GM12872 (cell line): Measurements from ENCODE around the gene TRIM34.

Source experiments
- TF ChIP-seq, protein P1 (sequence below): IDR thresholded peaks from 3 replicates; pipeline ENCODE4 v1.5.1; 2011; ENCODE audit warnings: low read depth, mild to moderate bottlenecking, low read length, moderate library complexity; ENCODE audit not compliant: insufficient read depth

Gene TRIM34, protein sequence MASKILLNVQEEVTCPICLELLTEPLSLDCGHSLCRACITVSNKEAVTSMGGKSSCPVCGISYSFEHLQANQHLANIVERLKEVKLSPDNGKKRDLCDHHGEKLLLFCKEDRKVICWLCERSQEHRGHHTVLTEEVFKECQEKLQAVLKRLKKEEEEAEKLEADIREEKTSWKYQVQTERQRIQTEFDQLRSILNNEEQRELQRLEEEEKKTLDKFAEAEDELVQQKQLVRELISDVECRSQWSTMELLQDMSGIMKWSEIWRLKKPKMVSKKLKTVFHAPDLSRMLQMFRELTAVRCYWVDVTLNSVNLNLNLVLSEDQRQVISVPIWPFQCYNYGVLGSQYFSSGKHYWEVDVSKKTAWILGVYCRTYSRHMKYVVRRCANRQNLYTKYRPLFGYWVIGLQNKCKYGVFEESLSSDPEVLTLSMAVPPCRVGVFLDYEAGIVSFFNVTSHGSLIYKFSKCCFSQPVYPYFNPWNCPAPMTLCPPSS

DNA sequence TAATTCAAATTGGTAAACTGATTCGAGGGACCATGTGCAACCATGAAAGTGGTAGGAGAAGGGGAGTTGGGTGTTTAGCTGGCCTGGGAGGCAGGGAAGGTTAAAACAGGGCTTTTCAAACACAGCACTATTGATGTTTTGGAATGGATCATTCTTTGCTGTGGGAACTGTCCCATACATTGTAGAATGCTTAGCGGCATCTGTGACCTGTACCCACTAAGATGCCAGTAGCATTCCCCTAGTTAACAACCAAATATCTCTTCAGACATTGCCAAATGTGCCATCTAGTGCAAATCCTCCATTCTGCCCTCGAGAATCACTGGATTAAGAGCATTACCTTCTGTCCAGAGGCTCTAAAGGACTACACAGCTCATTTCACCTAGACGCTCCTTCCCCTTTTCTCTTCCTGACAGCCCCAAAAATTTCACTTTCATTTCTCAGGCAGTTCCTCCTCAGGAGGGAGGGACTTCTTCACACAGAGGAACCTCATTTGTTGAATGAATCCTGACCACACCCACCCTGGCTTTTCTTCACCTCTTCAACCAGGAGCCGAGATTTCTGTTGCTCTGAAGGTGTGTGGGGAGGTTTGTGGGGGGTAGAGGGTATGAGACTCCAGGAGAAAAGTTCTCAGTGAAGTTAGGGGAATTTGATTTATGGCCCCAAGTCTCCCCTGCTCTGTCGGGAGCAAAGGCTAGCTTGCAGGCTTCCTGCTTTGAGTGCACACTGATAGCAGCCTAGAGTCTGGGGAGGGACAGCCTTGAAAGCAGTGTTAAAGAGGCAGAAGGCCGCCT, at the start of gene TRIM34:
Gene TRIM34 (plus strand): TSS at position 513 of the 791 bp plus-strand sequence. CDS start 7,331 bp downstream, outside the sequence.
- TF ChIP-seq, protein P1, sequence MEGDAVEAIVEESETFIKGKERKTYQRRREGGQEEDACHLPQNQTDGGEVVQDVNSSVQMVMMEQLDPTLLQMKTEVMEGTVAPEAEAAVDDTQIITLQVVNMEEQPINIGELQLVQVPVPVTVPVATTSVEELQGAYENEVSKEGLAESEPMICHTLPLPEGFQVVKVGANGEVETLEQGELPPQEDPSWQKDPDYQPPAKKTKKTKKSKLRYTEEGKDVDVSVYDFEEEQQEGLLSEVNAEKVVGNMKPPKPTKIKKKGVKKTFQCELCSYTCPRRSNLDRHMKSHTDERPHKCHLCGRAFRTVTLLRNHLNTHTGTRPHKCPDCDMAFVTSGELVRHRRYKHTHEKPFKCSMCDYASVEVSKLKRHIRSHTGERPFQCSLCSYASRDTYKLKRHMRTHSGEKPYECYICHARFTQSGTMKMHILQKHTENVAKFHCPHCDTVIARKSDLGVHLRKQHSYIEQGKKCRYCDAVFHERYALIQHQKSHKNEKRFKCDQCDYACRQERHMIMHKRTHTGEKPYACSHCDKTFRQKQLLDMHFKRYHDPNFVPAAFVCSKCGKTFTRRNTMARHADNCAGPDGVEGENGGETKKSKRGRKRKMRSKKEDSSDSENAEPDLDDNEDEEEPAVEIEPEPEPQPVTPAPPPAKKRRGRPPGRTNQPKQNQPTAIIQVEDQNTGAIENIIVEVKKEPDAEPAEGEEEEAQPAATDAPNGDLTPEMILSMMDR: no peak

DNA sequence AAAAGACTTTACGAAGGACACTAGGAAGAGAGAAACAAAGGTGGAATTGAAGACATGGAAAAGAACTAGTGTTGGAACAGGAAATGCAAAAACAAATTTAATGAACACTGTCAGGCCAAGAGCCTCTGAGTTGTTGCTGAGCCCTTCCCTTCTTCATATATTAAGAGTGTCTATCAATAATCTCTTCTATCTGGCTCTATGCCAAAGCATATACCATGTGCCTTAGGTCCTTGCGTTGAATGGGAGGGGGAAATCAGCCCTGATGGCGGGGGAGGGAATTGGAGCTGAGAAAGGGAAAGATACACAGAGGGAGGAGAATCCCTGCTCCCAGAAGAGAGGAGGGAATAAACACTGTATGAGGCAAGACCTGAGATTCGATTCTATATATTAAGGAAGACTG, 49.6 kb upstream of the TRIM34 start:
- TF ChIP-seq, protein P1: no peak

DNA sequence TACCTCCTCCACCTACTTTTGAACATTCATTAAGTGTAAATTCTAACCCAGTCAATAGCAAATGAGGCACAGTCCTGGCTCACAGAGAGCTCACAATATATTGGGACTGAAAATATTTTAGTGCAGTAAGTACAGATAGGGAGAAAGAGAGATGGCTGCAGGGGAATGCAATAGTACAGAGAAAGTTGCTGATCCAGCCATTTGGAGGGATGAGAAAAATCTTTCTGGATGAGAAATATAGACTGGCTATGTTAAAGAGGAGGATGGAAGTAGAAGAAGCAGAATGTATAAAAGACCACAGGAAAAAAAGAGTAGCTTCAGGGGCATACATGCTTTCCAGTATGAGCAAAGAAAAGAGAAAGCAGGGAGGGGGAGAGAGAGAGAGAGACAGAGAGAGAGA, 47.7 kb upstream of the TRIM34 start:
- TF ChIP-seq, protein P1: no peak

DNA sequence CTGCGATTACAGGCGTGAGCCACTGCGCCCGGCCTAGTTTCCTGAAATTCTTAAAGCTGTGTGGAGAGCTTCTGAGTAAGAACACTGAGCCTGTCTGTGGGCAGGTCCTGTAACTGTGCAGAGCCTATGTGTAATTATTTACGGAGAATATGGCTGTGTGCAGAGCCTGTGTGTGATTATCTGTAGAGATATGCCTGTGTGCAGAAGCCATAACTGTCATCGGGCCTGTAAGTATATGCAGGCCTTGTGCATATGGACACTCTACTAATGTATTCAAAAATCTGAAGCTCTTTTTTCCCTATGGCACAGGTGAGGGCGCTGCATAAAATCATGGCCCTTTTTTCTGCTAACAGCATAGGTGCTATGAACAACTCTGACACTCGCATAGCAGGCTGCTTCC, 44.2 kb upstream of the TRIM34 start, which contains the start of gene OR52B6:
Gene OR52B6 (plus strand): TSS at position 301 of the 400 bp plus-strand sequence. CDS start 0 bp downstream, at position 301.
- TF ChIP-seq, protein P1: no peak

DNA sequence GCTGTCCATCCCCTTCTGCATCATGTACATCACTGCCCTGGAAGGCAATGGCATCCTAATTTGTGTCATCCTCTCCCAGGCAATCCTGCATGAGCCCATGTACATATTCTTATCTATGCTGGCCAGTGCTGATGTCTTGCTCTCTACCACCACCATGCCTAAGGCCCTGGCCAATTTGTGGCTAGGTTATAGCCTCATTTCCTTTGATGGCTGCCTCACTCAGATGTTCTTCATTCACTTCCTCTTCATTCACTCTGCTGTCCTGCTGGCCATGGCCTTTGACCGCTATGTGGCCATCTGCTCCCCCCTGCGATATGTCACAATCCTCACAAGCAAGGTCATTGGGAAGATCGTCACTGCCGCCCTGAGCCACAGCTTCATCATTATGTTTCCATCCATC, 43.8 kb upstream of the TRIM34 start:
- TF ChIP-seq, protein P1: no peak

DNA sequence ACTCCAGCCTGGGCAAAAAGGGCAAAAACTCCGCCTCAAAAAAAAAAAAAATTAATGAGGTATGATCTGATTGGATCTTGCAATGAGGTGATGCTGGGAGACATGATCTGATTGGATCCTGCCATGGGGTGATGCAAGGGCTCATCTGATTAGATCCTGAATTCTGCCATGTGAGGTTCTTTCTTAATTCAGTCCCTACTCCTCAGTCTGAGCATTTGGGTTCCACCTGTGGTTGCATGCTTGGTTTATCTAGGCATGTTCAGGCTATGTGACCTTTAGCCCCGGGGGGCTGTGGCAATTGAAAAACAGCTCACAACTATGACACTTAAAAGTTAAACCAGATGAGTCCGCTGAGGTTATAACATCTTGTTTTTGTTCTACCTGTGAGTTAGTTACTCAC, 33.2 kb upstream of the TRIM34 start:
- TF ChIP-seq, protein P1: no peak

DNA sequence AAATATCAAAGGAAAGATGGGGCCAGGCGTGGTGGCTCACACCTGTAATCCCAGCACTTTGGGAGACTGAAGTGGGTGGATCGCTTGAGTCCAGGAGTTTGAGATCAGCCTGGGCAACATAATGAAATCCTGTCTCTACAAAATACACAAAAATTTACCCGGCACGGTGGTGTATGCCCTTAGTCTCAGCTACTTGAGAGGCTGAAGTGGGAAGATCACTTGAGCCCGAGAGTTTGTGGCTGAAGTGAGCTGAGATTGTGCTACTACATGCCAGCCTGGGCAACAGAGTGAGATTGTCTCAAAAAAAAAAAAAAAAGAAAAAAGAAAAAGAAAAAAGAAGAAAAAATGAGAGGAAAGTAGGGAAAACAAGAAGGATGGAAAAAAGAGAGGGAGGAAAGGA, 32.2 kb upstream of the TRIM34 start:
- TF ChIP-seq, protein P1: no peak
